LNCAP (cell line): ENCODE data around the gene COL18A1.

Experiments used
- TF ChIP-seq, protein P1 (sequence below): fragments of 450-650 bp; IDR thresholded peaks from 2 replicates; pipeline ENCODE4 v1.5.1; 2017; ENCODE audit warnings: mild to moderate bottlenecking

The COL18A1 gene

DNA sequence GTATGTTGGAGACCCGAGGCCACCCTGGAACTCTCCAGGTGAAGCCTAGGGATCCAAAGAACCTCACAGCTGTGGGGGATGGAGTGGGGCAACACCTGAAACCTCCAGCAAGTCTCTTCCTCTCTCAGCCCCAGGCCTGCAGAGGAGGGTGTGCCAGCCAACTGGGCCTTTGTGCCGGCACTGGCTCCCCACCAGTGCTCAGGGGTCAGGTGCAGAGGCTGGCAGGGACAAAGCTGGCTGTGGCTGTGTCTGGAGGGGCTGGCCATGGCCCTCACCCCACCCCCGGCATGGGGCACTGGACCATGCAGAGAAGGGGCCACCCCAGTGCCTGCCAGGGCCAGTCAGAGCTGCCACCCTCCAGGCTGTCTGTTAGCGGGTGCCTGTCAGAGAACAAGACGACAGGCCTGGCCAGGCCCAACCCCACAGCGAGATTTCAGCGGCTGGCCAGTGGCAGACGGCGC lies 3.9 kb downstream of the COL18A1 start:
- TF ChIP-seq, protein P1, sequence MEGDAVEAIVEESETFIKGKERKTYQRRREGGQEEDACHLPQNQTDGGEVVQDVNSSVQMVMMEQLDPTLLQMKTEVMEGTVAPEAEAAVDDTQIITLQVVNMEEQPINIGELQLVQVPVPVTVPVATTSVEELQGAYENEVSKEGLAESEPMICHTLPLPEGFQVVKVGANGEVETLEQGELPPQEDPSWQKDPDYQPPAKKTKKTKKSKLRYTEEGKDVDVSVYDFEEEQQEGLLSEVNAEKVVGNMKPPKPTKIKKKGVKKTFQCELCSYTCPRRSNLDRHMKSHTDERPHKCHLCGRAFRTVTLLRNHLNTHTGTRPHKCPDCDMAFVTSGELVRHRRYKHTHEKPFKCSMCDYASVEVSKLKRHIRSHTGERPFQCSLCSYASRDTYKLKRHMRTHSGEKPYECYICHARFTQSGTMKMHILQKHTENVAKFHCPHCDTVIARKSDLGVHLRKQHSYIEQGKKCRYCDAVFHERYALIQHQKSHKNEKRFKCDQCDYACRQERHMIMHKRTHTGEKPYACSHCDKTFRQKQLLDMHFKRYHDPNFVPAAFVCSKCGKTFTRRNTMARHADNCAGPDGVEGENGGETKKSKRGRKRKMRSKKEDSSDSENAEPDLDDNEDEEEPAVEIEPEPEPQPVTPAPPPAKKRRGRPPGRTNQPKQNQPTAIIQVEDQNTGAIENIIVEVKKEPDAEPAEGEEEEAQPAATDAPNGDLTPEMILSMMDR: no peak

DNA sequence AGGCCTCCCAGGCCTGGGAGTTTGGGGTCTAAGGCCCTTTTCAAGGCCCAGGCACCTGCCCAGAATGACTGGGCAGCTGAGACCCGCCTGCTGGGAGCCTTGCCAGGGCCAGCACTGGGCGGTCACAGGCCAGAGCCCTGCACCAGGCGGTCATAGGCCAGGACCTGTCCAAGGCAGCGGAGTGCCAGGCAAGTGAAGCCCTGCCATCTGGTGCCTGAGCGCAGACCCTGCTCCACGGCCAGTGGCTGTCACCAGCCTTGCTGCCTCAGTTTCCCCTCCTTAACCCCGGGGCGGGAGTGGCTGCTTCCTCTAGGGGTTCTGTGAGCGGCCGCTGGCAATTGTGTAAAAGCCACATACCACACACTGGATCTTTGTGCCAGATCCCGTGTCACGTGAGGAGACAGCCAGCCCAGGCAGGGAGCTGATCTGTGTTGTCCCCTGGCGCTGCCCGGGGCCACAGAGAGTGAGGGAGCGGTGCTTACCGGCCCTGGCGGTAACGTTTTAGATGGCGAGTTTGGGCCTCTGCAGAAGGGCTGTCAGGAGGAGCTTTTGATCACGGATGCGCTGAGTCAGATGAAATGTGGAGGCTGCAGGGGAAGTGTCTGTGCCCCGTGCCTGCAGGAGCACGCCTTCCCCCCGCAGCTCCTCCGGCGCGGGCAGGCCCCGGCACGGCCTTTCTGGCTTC lies 4.6 kb downstream of the COL18A1 start:
- TF ChIP-seq, protein P1: no peak

DNA sequence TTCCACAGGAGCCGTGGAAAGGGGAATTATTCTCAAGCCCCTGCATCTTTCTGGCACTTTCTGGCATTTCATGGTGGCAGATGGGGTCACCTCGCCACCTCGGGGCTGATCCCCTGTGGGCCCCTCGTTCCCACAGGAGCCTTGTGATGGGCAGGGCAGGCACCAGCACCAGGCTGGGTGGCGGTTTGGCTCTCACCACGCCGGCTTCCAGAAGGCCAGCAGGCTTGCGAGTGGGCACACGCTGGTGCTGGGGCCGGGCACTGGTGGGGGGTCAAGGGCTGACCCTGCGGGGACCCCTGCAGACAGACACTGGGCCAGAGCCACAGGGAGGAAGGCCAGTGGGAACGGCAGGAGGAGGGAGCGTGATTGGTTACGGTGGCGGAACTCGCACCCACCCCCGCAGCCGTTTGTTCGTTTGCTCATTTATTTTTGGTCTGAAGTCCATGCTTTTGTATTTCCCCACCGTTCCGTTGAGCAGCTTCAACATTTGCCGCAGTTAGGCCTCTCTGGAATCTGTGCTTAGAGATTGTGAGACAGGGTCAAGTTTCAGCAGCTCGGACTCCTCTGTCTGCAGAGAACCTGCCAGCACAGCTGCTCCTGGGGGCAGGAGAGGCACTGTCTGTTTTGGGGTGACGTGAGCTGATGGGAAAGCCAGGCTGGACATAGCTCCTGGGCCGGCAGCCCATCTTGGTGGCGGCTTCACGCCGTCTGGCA lies 5.3 kb downstream of the COL18A1 start:
- TF ChIP-seq, protein P1: no peak

DNA sequence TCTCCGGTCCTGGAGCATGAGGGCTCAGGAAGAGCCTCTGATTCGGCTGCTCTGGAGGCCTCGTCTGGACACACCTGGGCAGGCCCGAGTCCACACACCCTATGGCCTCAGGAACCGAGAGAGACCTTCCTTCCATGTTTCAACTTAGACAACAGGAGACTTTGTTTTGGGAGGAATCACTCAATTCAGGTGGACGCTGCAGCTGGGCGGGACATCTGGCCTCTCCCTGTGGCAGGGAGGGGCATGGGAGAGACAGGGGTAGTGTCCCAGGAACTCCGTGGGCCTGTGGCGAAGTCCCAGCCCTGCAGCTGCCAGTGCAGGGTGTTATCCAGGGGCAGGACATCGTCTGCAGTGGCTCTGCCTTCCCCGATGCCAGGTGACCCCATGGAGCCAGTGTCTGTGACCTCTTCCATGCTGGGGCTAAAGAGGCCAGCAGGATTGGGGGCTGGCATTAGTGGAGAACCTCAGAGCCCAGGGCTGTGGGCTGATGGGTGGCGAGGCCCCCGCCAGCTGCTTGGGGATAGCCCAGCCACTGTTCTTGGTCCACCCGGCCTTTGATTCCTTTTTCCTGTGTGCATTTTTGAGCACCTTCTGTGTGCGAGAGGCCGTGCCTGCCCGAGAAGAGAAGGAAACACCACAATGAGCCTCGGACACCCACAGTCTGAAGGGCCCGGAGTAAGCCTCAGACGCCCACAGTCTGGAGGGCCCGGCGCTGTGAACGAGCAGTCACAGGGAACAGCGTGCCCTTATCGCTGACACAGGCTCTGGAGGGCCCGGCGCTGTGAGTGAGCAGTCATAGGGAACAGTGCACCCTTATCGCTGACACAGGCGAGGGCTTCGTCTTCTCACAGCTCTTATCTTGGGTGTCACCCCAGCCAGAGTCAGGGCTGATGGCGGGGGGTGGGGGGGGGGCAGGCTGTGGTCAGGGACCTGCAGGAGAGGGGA lies 6.2 kb downstream of the COL18A1 start:
- TF ChIP-seq, protein P1: no peak

DNA sequence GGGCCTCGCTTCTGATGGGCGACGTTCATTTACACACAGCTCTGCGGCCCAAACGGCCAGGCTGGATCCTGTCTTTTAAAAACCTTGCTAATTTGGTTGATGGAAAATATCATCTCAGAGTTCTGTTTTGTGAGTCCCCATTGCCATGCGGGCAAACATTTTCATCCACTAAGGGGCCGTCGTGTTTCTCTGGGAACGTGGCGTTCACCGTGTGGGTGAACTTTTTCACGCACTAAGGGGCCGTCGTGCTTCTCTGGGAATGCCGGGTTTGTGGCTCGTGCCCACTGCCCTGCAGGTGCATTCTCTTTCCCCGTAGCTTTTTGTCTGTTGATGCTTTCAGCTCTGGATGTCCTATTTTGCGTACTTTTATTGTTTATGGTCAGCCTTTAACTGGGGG lies 6.8 kb downstream of the COL18A1 start:
- TF ChIP-seq, protein P1: no peak

DNA sequence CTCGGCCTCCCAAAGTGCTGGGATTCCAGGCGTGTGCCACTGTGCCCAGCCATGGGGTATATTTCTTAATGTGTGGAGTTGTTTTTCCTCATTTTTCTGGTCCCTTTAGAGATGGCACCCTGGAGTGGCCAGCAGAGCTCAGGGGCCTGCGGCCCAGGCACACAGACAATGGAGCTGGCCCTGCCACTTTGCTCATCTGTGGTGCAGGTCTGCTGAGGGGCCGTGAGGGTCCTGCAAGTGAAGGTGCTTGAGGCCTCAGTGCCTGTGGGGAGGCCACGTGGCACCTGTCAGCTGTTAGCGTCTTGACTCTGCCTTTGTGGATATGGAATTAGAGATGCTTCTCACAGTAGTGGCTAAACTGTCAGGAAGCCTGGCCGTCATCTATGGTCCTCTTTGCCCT lies 7.5 kb downstream of the COL18A1 start:
- TF ChIP-seq, protein P1: no peak

DNA sequence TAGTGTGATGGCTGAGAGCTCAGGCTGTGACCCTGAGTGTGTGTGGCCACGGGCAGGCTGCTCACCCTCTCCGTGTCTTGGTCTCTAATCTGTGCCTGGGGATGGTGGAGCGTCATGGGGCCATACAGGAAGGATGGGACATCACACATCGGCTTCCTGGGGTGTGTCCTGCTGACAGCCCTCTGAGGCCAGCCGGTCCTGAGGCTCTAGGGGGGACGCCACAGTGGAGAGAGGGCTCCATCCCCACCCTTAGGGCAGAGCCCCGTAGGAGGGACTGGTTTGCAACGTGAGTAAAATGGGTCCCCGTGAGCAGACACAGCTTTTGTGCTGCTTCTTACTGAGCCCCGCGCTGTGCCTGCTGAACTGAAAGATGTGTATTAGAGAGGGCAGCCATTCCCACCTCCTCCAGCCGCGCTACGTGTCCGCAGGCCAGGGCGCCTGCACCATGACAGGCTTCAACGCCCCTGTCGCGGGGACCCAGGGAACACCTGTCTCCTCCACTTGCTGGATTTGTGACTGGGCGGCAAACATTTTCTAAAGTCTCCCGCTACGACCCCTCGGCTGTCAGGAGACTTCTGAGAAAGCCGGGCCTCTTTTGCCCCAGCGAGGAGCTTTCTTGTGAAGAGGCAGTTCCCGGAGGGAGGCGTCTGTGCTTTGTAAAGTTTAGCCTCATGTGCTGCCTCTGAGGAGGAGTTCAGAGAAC lies 8.1 kb downstream of the COL18A1 start:
- TF ChIP-seq, protein P1: no peak
